Adipocyte (in vitro differentiated cells): Measurements from ENCODE around the gene SLC6A19.

Experiments used
- DNase-seq: peaks from one replicate; pipeline ENCODE4 v3.0.0-alpha.2; 2015; ENCODE audit warnings: low read depth
- H3K27me3 ChIP-seq: replicated peaks from 2 replicates; pipeline ENCODE4 v1.7.0; 2013; ENCODE audit warnings: mild to moderate bottlenecking, low read length, moderate library complexity; ENCODE audit not compliant: control insufficient read depth, insufficient read depth
- H3K36me3 ChIP-seq: 2 replicates; pipeline ENCODE4 v1.7.0; 2013; ENCODE audit warnings: low read length, mild to moderate bottlenecking, moderate library complexity; ENCODE audit not compliant: control insufficient read depth, insufficient read depth, severe bottlenecking
- H3K4me1 ChIP-seq: 2 replicates; pipeline ENCODE4 v1.7.0; 2013; ENCODE audit warnings: mild to moderate bottlenecking, low read length, moderate library complexity; ENCODE audit not compliant: control insufficient read depth, insufficient read depth
- H3K4me3 ChIP-seq: 2 replicates; pipeline ENCODE4 v1.7.0; 2013; ENCODE audit warnings: mild to moderate bottlenecking, low read length, moderate library complexity
- H3K9ac ChIP-seq: 2 replicates; pipeline ENCODE4 v1.7.0; 2013; ENCODE audit warnings: mild to moderate bottlenecking, low read length, moderate library complexity
- H3K9me3 ChIP-seq: 2 replicates; pipeline ENCODE4 v1.7.0; 2013; ENCODE audit warnings: mild to moderate bottlenecking, low read length, moderate library complexity; ENCODE audit not compliant: control insufficient read depth

The SLC6A19 gene

DNA sequence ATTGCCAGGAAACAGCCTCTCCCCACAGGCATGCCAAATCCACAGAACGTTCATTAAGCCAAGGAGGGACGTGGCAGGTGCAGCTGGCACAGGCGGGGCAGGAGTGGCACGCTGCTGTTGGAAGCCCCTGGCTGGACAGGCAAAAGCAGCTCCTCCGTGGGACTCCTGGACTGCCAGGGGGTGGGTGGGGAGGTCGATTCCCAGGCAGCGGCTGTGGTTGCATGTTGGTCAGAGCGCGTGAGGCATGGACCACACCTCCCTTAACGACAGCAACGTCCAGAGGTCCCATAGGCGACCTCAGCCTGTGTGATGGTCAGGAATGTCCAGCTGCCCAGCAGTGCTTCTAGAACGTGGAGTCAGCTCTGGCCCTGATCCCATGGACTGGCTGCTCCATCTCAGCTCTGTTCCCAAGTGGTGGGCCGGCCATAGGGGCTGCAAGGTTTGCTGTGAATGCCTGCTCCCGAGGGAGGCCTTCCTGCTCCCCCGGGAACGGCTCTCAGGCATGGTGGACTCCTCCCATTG is 6.9 kb downstream of the SLC6A19 start:
- H3K36me3 ChIP-seq: no peaks in the 10 kb centered on the region
- H3K27me3 ChIP-seq: peaks cover 53% of the 10 kb centered on the region
- DNase-seq: no peak
- no peaks in the 10 kb centered on the region for H3K9me3 ChIP-seq
- no peak overlapping the region for H3K9ac ChIP-seq
- H3K4me1 ChIP-seq: no peaks in the 10 kb centered on the region
- H3K4me3 ChIP-seq: no peak overlapping the region

DNA sequence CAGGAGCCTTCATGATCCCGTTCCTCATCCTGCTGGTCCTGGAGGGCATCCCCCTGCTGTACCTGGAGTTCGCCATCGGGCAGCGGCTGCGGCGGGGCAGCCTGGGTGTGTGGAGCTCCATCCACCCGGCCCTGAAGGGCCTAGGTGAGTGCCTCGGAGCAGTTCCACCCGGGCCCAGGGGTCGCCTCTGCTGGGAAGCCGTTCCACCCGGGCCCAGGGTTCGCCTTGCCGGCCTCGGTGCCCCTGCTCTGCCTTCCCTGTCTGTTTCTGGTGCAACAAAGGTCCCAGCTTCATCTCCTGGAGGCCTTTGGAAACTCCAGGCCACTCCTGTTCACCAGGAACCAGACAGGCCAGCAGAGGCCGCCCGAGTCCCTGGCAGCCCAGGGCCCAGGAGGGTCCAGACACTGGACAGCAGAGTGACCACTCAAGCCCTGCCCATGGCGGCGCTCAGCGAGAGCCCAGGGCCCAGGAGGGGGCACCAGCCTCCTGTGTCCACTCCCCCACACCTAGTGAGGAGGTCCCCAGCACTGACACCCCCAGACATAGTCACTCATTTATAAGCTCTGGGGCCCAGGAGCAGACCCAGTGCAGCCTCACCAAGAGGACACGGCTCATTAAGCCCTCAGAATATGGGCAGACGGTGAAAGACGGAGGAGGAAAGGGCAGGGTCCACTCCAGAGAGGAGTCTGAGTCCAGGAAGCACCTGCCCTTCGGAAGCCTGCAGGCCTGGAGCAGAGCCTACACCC is 7.5 kb downstream of the SLC6A19 start:
- Histone ChIP-seq H3K4me1 (no peaks in the 10 kb centered on the region), H3K9ac (no peak overlapping the region), H3K36me3 (no peaks in the 10 kb centered on the region), H3K27me3 (peaks cover 47% of the 10 kb centered on the region), H3K9me3 (no peaks in the 10 kb centered on the region), H3K4me3 (no peak overlapping the region)
- DNase-seq: no peak

DNA sequence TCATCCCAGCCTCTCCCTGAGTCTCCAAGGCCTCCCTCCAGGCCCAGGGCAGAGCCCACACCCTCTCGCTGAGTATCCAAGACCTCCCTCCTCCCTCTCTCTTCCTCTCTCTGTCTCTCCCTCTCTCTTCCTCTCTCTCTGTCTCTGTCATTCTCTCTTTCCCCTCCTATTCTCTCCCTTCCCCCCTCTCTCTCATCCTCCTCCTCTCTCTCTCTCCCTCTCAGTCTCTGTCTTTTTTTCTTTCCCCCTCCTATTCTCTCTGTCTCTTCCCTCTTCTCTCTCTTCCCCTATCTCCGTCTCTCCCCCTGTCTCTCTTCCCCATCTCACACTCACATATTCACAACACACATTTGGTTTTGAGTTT is 8.1 kb downstream of the SLC6A19 start:
- Histone ChIP-seq H3K9ac (no peak overlapping the region), H3K4me3 (no peak overlapping the region), H3K4me1 (no peaks in the 10 kb centered on the region), H3K36me3 (no peaks in the 10 kb centered on the region), H3K9me3 (no peaks in the 10 kb centered on the region), H3K27me3 (peaks cover 42% of the 10 kb centered on the region)
- no peak for DNase-seq

- Histone ChIP-seq H3K27me3 (peaks cover 39% of the 10 kb centered on the region), H3K9ac (no peak overlapping the region), H3K36me3 (no peaks in the 10 kb centered on the region), H3K4me1 (no peaks in the 10 kb centered on the region), H3K4me3 (no peak overlapping the region), H3K9me3 (no peaks in the 10 kb centered on the region)
- DNase-seq: no peak
Measured at GRCh38 chr5:1209896-1210776, 8.7 kb downstream of the SLC6A19 start.

DNA sequence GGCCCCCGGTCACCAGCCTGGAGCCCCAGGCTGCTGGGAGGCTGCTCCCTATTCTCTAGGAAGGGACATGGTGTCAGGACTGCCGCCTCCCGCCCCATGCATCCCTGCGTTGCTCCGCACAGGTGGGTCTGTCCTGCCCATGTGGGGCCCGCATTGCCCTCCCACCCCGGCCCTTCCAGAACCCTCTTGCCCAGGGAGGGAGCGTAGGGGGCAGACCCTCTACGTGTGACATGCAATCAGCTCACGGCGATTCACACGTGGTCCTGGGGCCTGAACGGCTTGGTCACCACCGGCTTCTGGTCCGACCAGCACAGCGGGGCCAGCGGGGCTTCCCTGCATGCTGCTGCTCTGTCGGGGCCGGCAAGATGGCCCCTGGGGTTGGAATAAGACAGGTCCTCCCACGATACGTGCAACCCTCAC is 9.4 kb downstream of the SLC6A19 start:
- no peaks in the 10 kb centered on the region for H3K4me1 ChIP-seq
- H3K9ac ChIP-seq: no peak overlapping the region
- no peaks in the 10 kb centered on the region for H3K36me3 ChIP-seq
- peaks cover 34% of the 10 kb centered on the region for H3K27me3 ChIP-seq
- no peak overlapping the region for H3K4me3 ChIP-seq
- peaks cover 4% of the 10 kb centered on the region for H3K9me3 ChIP-seq
- DNase-seq: no peak

DNA sequence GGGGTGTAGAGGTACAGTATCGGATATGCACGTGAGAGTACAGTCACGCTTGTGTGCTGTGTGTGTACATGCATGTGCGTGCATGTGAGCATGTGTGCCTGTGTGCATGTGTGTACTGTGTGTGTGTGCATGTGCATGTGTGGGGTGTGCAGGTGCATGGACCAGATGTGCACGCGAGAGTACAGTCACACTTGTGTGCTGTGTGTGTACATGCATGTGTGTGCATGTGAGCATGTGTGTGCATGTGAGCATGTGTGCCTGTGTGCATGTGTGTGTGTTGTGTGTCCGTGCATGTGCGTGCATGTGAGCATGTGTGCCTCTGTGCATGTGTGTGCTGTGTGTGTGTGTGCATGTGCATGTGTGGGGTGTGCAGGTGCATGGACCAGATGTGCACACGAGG is 10.3 kb downstream of the SLC6A19 start:
- Histone ChIP-seq H3K4me3 (no peak overlapping the region), H3K4me1 (no peaks in the 10 kb centered on the region), H3K36me3 (no peaks in the 10 kb centered on the region), H3K27me3 (peaks cover 33% of the 10 kb centered on the region), H3K9me3 (peaks cover 6% of the 10 kb centered on the region), H3K9ac (no peak overlapping the region)
- no peak for DNase-seq

DNA sequence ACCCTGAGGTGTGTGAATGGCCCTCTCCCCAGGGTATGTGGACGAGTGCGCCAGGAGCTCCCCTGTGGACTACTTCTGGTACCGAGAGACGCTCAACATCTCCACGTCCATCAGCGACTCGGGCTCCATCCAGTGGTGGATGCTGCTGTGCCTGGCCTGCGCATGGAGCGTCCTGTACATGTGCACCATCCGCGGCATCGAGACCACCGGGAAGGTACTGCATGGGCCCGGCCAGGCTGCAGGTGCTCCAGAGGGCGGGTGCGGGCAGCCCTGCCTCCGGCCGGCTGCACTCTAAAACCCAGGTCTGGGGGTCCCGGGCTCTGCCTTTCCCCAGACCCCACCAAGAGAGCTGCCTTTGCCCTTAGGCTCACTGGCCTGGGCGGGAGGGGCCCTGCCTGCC is 10.9 kb downstream of the SLC6A19 start:
- Histone ChIP-seq H3K9ac (no peak overlapping the region), H3K4me3 (no peak overlapping the region), H3K36me3 (no peaks in the 10 kb centered on the region), H3K9me3 (peaks cover 6% of the 10 kb centered on the region), H3K4me1 (no peaks in the 10 kb centered on the region), H3K27me3 (peaks cover 37% of the 10 kb centered on the region)
- no peak for DNase-seq

DNA sequence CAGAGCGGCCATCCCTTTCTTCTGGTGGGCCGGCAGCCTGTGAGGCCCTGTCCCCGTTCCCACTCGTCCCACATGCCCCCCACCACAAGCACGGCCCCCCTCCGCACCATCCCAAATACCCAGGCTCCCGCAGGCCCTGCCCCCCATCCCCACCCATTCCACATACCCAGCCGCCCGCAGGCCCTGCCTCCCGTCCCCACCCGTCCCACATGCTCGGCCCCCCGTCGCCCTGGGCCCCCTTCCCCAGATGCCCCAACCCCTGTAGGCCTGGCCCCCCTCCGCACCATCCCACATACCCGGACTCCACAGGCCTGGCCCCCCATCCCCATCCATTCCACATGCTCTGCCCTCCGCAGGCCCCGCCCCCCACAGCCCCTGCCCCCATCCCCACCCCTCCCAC is 11.5 kb downstream of the SLC6A19 start:
- H3K27me3 ChIP-seq: peaks cover 33% of the 10 kb centered on the region
- peaks cover 6% of the 10 kb centered on the region for H3K9me3 ChIP-seq
- no peak for DNase-seq
- no peaks in the 10 kb centered on the region for H3K4me1 ChIP-seq
- no peaks in the 10 kb centered on the region for H3K36me3 ChIP-seq
- no peak overlapping the region for H3K4me3 ChIP-seq
- H3K9ac ChIP-seq: no peak overlapping the region

GRCh38 chr5:1213508-1214162 is 12.2 kb downstream of the SLC6A19 start:
- Histone ChIP-seq H3K9me3 (peaks cover 6% of the 10 kb centered on the region), H3K9ac (no peak overlapping the region), H3K4me1 (no peaks in the 10 kb centered on the region), H3K4me3 (no peak overlapping the region), H3K36me3 (no peaks in the 10 kb centered on the region), H3K27me3 (peaks cover 25% of the 10 kb centered on the region)
- no peak for DNase-seq

- Histone ChIP-seq H3K4me1 (no peaks in the 10 kb centered on the region), H3K4me3 (no peak overlapping the region), H3K36me3 (no peaks in the 10 kb centered on the region), H3K27me3 (peaks cover 21% of the 10 kb centered on the region), H3K9me3 (peaks cover 6% of the 10 kb centered on the region), H3K9ac (no peak overlapping the region)
- no peak for DNase-seq
Measured at GRCh38 chr5:1214163-1214935, 13.0 kb downstream of the SLC6A19 start.

GRCh38 chr5:1214936-1215220 is 13.5 kb downstream of the SLC6A19 start:
- Histone ChIP-seq H3K9ac (no peak overlapping the region), H3K4me1 (no peaks in the 10 kb centered on the region), H3K27me3 (peaks cover 18% of the 10 kb centered on the region), H3K9me3 (peaks cover 6% of the 10 kb centered on the region), H3K4me3 (no peak overlapping the region), H3K36me3 (no peaks in the 10 kb centered on the region)
- no peak for DNase-seq
